ENCODE measurements around the gene CCDC182.

Gene CCDC182

GRCh38 chr17:57755480-57756070 lies 10.5 kb upstream of the CCDC182 start:
- no peak for DNase-seq

- DNase-seq, result no peak
These were observed 7.2 kb upstream of the CCDC182 start for GRCh38 chr17:57752031-57752905.

- no peak for DNase-seq
These were observed 6.4 kb upstream of the CCDC182 start for GRCh38 chr17:57751348-57751971.

GRCh38 chr17:57750895-57751294 lies 5.8 kb upstream of the CCDC182 start:
- no peak for DNase-seq

GRCh38 chr17:57750109-57750871 lies 5.2 kb upstream of the CCDC182 start:
- no peak for DNase-seq

GRCh38 chr17:57749701-57750100 lies 4.6 kb upstream of the CCDC182 start:
- no peak for DNase-seq

GRCh38 chr17:57747221-57748017 lies 2.3 kb upstream of the CCDC182 start:
- peak; percentile 58 for DNase-seq

- DNase-seq, result no peak
These were observed 1.1 kb upstream of the CCDC182 start for GRCh38 chr17:57746221-57746620.

GRCh38 chr17:57744195-57745170 lies 616 bp downstream of the CCDC182 start:
- no peak for DNase-seq

GRCh38 chr17:57740235-57740528 lies 4.9 kb downstream of the CCDC182 start:
- DNase-seq, result no peak

- peak; percentile 45 for DNase-seq
These were observed 5.5 kb downstream of the CCDC182 start for GRCh38 chr17:57739402-57740234.

- DNase-seq, result no peak
These were observed 7.6 kb downstream of the CCDC182 start for GRCh38 chr17:57737450-57737849.

GRCh38 chr17:57735707-57736106 lies 9.4 kb downstream of the CCDC182 start:
- DNase-seq, result peak; percentile 46

GRCh38 chr17:57735230-57735629 lies 9.9 kb downstream of the CCDC182 start:
- DNase-seq, result no peak

GRCh38 chr17:57733085-57733484 lies 12.0 kb downstream of the CCDC182 start:
- no peak for DNase-seq

GRCh38 chr17:57732062-57732461 lies 13.0 kb downstream of the CCDC182 start:
- no peak for DNase-seq

- no peak for DNase-seq
These were observed 14.9 kb downstream of the CCDC182 start for GRCh38 chr17:57730026-57730701.

GRCh38 chr17:57727630-57728175 lies 17.4 kb downstream of the CCDC182 start:
- DNase-seq, result no peak

- DNase-seq, result no peak
These were observed 18.3 kb downstream of the CCDC182 start for GRCh38 chr17:57726838-57727237.

Measured in NCI-H524 treated with DMSO at 0.1 percent for 48 hours (cell line).